ENCODE measurements around the gene HEMK1. TPM values are rescaled to one million over a fixed set of nuclear protein-coding genes. Genes with fewer than 3 reads are reported as not detected.

Gene HEMK1
- total RNA-seq, 4 donors from 2014 or later = 4.8 to 8.3 (median 6.7) TPM

GRCh38 chr3:50567386-50568167, 1.7 kb upstream of the HEMK1 start, which contains the start of gene C3orf18:
TSS of gene C3orf18 (minus strand) at chr3:50567747. CDS start at chr3:50565699, 2,048 bp downstream.
- peak; percentile 78 for ATAC-seq (ENCODE audit: low FRiP score)

GRCh38 chr3:50570508-50571279, 1.4 kb downstream of the HEMK1 start:
- DNase-seq (ENCODE audit: low spot score) = no peak
- ATAC-seq (ENCODE audit: low FRiP score) = no peak
- no peak for TF ChIP-seq CTCF (IDR thresholded peaks at IDR 0.05)

More at GRCh38 chr3:50567386-50568167, 1.7 kb upstream of the HEMK1 start, which contains the start of gene C3orf18:
- peak; percentile 69 for DNase-seq (ENCODE audit: low spot score)
- TF ChIP-seq CTCF (IDR thresholded peaks at IDR 0.05) = no peak

- DNase-seq (ENCODE audit: low spot score) (no peak), ATAC-seq (ENCODE audit: low FRiP score) (no peak)
- no peak for TF ChIP-seq CTCF (IDR thresholded peaks at IDR 0.05)
Observed at GRCh38 chr3:50571486-50571885, 2.2 kb downstream of the HEMK1 start.

GRCh38 chr3:50572158-50572557, 2.8 kb downstream of the HEMK1 start:
- peak in 2 of 3 donors; percentile 65 to 90 for TF ChIP-seq CTCF (IDR thresholded peaks at IDR 0.05)
- ATAC-seq (ENCODE audit: low FRiP score) = peak; percentile 49
- DNase-seq (ENCODE audit: low spot score) = peak; percentile 33

- TF ChIP-seq CTCF (IDR thresholded peaks at IDR 0.05) = no peak
- no peak for ATAC-seq (ENCODE audit: low FRiP score)
Observed at GRCh38 chr3:50572801-50573371, 3.6 kb downstream of the HEMK1 start.

GRCh38 chr3:50573566-50574443, 4.5 kb downstream of the HEMK1 start:
- ATAC-seq (ENCODE audit: low FRiP score) = no peak
- no peak for TF ChIP-seq CTCF (IDR thresholded peaks at IDR 0.05)
- no peak for DNase-seq (ENCODE audit: low spot score)

More at GRCh38 chr3:50572801-50573371, 3.6 kb downstream of the HEMK1 start:
- DNase-seq (ENCODE audit: low spot score) = no peak

Data from omental fat pad (tissue), 4 donors.